Subcutaneous abdominal adipose tissue (tissue), 5 donors: Measurements from ENCODE around the gene FOXF1.

ENCODE experiments used
- H3K27ac ChIP-seq: one replicate; pipeline ENCODE4 v1.7.0; 2013; ENCODE audit warnings: low read depth, mild to moderate bottlenecking, inconsistent platforms, low read length, moderate library complexity
- H3K27me3 ChIP-seq, 5 donors: one replicate each; pipeline ENCODE4 v1.7.0; 2013; ENCODE audit warnings: low read length in 5 of 5, inconsistent platforms in 1 of 5; ENCODE audit not compliant: control insufficient read depth in 5 of 5, insufficient read depth in 4 of 5
- H3K36me3 ChIP-seq, 5 donors: one replicate each; pipeline ENCODE4 v1.7.0; 2013; ENCODE audit warnings: low read length in 5 of 5; ENCODE audit not compliant: control insufficient read depth in 5 of 5, insufficient read depth in 5 of 5
- H3K4me1 ChIP-seq, 5 donors: one replicate each; pipeline ENCODE4 v1.7.0; 2013; ENCODE audit warnings: low read length in 5 of 5, mild to moderate bottlenecking in 3 of 5, moderate library complexity in 1 of 5; ENCODE audit not compliant: control insufficient read depth in 5 of 5, insufficient read depth in 5 of 5
- H3K4me3 ChIP-seq, 5 donors: one replicate each; pipeline ENCODE4 v1.7.0; 2013; ENCODE audit warnings: low read length in 5 of 5, low read depth in 1 of 5
- H3K9ac ChIP-seq, 5 donors: one replicate each; pipeline ENCODE4 v1.7.0; 2013; ENCODE audit warnings: low read length in 5 of 5, mild to moderate bottlenecking in 4 of 5, moderate library complexity in 3 of 5
- H3K9me3 ChIP-seq, 5 donors: one replicate each; pipeline ENCODE4 v1.7.0; 2013; ENCODE audit warnings: low read length in 5 of 5; ENCODE audit not compliant: control insufficient read depth in 5 of 5
- donor health status: healthy.
- donor health status: healthy.
- donor health status: healthy.
- donor health status: healthy.
- donor health status: healthy.

The FOXF1 gene

GRCh38 chr16:86523166-86523740 is 12.9 kb downstream of the FOXF1 start:
- no peak overlapping the region for H3K9ac ChIP-seq
- peaks cover 23 to 46% (median 40%) of the 10 kb centered on the region in 5 donors for H3K27me3 ChIP-seq
- no peak overlapping the region for H3K4me3 ChIP-seq
- H3K4me1 ChIP-seq, result peaks cover 0 to 11% (median 8%) of the 10 kb centered on the region in 5 donors
- H3K9me3 ChIP-seq, result no peaks in the 10 kb centered on the region
- no peaks in the 10 kb centered on the region for H3K36me3 ChIP-seq
- H3K27ac ChIP-seq, result no peak overlapping the region

GRCh38 chr16:86524029-86524428 is 13.7 kb downstream of the FOXF1 start:
- H3K4me1 ChIP-seq, result peaks cover 0 to 11% (median 8%) of the 10 kb centered on the region in 5 donors
- no peaks in the 10 kb centered on the region for H3K36me3 ChIP-seq
- no peaks in the 10 kb centered on the region for H3K9me3 ChIP-seq
- H3K27ac ChIP-seq, result no peak overlapping the region
- H3K9ac ChIP-seq, result no peak overlapping the region
- no peak overlapping the region for H3K4me3 ChIP-seq
- H3K27me3 ChIP-seq, result peaks cover 23 to 40% (median 37%) of the 10 kb centered on the region in 5 donors

- Histone ChIP-seq H3K36me3 (no peaks in the 10 kb centered on the region), H3K27ac (no peak overlapping the region), H3K27me3 (peaks cover 18 to 27% (median 27%) of the 10 kb centered on the region in 5 donors), H3K9me3 (no peaks in the 10 kb centered on the region), H3K4me3 (no peak overlapping the region), H3K4me1 (peaks cover 0 to 11% (median 2%) of the 10 kb centered on the region in 5 donors), H3K9ac (no peak overlapping the region)
Observed at GRCh38 chr16:86525696-86526095, 15.4 kb downstream of the FOXF1 start.

- H3K9me3 ChIP-seq, result no peaks in the 10 kb centered on the region
- peaks cover 9 to 16% (median 14%) of the 10 kb centered on the region in 5 donors for H3K27me3 ChIP-seq
- no peak overlapping the region for H3K9ac ChIP-seq
- peaks cover 3 to 19% (median 10%) of the 10 kb centered on the region in 5 donors for H3K4me1 ChIP-seq
- peaks cover 0 to 12% (median 10%) of the 10 kb centered on the region in 5 donors for H3K36me3 ChIP-seq
- no peak overlapping the region for H3K27ac ChIP-seq
- no peak overlapping the region for H3K4me3 ChIP-seq
Observed at GRCh38 chr16:86527366-86527765, 17.0 kb downstream of the FOXF1 start.

- H3K4me3 ChIP-seq, result no peak overlapping the region
- H3K9ac ChIP-seq, result no peak overlapping the region
- H3K36me3 ChIP-seq, result peaks cover 0 to 18% (median 13%) of the 10 kb centered on the region in 5 donors
- no peak overlapping the region for H3K27ac ChIP-seq
- peaks cover 3 to 19% (median 10%) of the 10 kb centered on the region in 5 donors for H3K4me1 ChIP-seq
- no peaks in the 10 kb centered on the region for H3K9me3 ChIP-seq
- H3K27me3 ChIP-seq, result peaks cover under 1 to 6% (median 5%) of the 10 kb centered on the region in 5 donors
Observed at GRCh38 chr16:86528061-86528929, 18.0 kb downstream of the FOXF1 start.

- Histone ChIP-seq H3K9ac (no peak overlapping the region), H3K9me3 (no peaks in the 10 kb centered on the region), H3K36me3 (peaks cover 0 to 26% (median 20%) of the 10 kb centered on the region in 5 donors), H3K27me3 (peaks cover 0 to 2% (median under 1%) of the 10 kb centered on the region in 5 donors), H3K4me3 (no peak overlapping the region), H3K27ac (no peak overlapping the region), H3K4me1 (peaks cover 3 to 19% (median 10%) of the 10 kb centered on the region in 5 donors)
Observed at GRCh38 chr16:86529160-86529559, 18.8 kb downstream of the FOXF1 start.

- Histone ChIP-seq H3K36me3 (peaks cover 0 to 32% (median 26%) of the 10 kb centered on the region in 5 donors), H3K27me3 (no peaks in the 10 kb centered on the region), H3K27ac (peak overlapping the region; percentile 54), H3K4me1 (peaks cover 3 to 19% (median 10%) of the 10 kb centered on the region in 5 donors), H3K9ac (peak overlapping the region in 1 of 5 donors; percentile 35), H3K9me3 (no peaks in the 10 kb centered on the region), H3K4me3 (no peak overlapping the region)
Observed at GRCh38 chr16:86530251-86531190, 20.2 kb downstream of the FOXF1 start.

- no peak overlapping the region for H3K4me3 ChIP-seq
- H3K27ac ChIP-seq, result peak overlapping the region; percentile 54
Observed at GRCh38 chr16:86531191-86531545, 20.8 kb downstream of the FOXF1 start.

GRCh38 chr16:86531641-86532525 is 21.6 kb downstream of the FOXF1 start:
- no peak overlapping the region for H3K9ac ChIP-seq
- H3K4me1 ChIP-seq, result peaks cover 3 to 19% (median 10%) of the 10 kb centered on the region in 5 donors
- no peaks in the 10 kb centered on the region for H3K27me3 ChIP-seq
- peaks cover 0 to 46% (median 38%) of the 10 kb centered on the region in 5 donors for H3K36me3 ChIP-seq
- H3K9me3 ChIP-seq, result no peaks in the 10 kb centered on the region
- H3K4me3 ChIP-seq, result no peak overlapping the region
- no peak overlapping the region for H3K27ac ChIP-seq

More at GRCh38 chr16:86531191-86531545, 20.8 kb downstream of the FOXF1 start:
- peak overlapping the region in 1 of 5 donors; percentile 35 for H3K9ac ChIP-seq
- H3K4me1 ChIP-seq, result peaks cover 3 to 19% (median 10%) of the 10 kb centered on the region in 5 donors
- no peaks in the 10 kb centered on the region for H3K27me3 ChIP-seq
- H3K9me3 ChIP-seq, result no peaks in the 10 kb centered on the region
- peaks cover 0 to 39% (median 33%) of the 10 kb centered on the region in 5 donors for H3K36me3 ChIP-seq
